Lower leg skin (tissue), 4 donors: ENCODE measurements around the gene IPCEF1. TPM values are rescaled to one million over a fixed set of nuclear protein-coding genes. Genes with fewer than 3 reads are reported as not detected.

ENCODE experiments used
- DNase-seq, 2 donors: peaks; one replicate each; pipeline ENCODE4 v3.0.0-alpha.2; 2019; ENCODE audit warnings: low spot score in 2 of 2
- H3K4me3 ChIP-seq: fragments of 200-600 bp; sonication (generic); 2 replicates; pipeline ENCODE4 v1.5.1; 2017; ENCODE audit warnings: mild to moderate bottlenecking, low read depth; ENCODE audit not compliant: poor library complexity, severe bottlenecking
- POLR2A ChIP-seq, 2 donors: fragments of 450-650 bp; IDR thresholded peaks; one replicate each; pipeline ENCODE4 v1.6.1; 2016 to 2017; ENCODE audit warnings: antibody characterized with exemption in 2 of 2, mild to moderate bottlenecking in 1 of 2, moderate library complexity in 1 of 2
- WGBS, 2 donors: methylation state at CpG; one replicate each; pipeline ENCODE4 v1.1.5; 2018; 5-methylcytosine and 5-hydroxymethylcytosine counted together
- intact Hi-C: fragments of 100-400 bp; cut with DNase I; formaldehyde crosslinking; loops from one replicate; pipeline ENCODE4 v1.15.0; 2023; ENCODE audit warnings: low total_unique reads
- total RNA-seq, 4 donors: library from RNA; depleted of rRNA; stranded (reverse); fragments of >200 nt; gene quantifications; one replicate each; pipeline ENCODE4 v1.1.0, GENCODE V29; 2016
- TF ChIP-seq, protein P1 (sequence below), 3 donors: fragments of 450-650 bp; IDR thresholded peaks; one replicate each; pipeline ENCODE4 v1.5.1; 2016; ENCODE audit warnings: antibody characterized with exemption in 3 of 3, mild to moderate bottlenecking in 3 of 3, moderate library complexity in 2 of 3

The IPCEF1 gene
- total RNA-seq, 4 donors from 2014 or later, result 0.67 to 1.7 (median 0.97) TPM

DNA sequence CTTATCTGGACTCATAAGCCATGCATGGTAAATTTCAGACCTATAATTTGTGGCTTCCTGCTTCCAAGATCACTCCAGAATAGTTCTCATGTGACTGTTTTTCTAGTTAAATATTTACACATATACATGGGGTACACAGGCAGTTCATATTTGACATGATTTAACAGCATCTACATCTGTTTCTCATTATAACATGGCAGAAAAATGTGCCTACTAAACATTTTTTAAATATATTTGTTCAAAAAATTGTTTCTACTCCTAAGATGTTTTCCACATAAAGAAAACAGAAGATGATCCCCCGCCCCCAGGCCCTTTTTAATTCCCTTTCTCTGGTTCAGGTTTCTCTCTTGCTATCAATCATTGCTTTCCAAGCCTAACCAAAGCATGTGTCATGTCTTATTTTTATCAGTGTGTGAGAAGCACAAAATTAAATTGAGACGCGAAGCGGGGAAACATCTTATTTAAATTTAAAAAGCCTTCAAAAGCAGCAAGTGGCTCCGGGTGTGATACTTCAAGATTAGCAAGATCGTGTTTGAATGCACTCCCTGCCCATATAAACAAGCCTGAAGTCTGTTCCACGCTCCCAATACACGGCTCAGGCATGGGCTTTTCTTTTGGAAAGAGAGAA, 37.3 kb downstream of the IPCEF1 start:
- intact Hi-C loops, result no loop called here
- WGBS, 2 donors, result 22 to 34% methylated on average over 8 of the region's 8 CpGs
- TF ChIP-seq POLR2A (IDR thresholded peaks at IDR 0.05), result no peak
- TF ChIP-seq, protein P1, sequence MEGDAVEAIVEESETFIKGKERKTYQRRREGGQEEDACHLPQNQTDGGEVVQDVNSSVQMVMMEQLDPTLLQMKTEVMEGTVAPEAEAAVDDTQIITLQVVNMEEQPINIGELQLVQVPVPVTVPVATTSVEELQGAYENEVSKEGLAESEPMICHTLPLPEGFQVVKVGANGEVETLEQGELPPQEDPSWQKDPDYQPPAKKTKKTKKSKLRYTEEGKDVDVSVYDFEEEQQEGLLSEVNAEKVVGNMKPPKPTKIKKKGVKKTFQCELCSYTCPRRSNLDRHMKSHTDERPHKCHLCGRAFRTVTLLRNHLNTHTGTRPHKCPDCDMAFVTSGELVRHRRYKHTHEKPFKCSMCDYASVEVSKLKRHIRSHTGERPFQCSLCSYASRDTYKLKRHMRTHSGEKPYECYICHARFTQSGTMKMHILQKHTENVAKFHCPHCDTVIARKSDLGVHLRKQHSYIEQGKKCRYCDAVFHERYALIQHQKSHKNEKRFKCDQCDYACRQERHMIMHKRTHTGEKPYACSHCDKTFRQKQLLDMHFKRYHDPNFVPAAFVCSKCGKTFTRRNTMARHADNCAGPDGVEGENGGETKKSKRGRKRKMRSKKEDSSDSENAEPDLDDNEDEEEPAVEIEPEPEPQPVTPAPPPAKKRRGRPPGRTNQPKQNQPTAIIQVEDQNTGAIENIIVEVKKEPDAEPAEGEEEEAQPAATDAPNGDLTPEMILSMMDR (IDR thresholded peaks at IDR 0.05), result no peak
- no peak overlapping the region for H3K4me3 ChIP-seq
- DNase-seq, result no peak

DNA sequence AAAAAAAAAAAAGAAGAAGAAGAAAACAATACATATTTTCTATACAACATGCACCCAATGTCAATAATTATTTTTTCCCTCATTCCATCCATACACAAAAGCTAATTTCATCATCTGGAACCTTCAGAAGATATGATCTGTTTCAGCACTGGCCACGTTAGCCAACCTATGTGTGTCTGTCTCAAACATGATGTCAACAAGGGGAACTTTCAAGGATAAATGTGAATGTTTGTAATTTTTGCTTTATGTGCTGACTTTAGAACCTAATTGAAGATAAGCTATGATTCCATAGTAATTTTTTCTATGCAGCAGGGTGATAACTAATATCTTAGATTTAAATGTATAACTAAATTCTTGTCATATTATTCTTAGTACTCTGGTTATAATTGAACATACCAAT, 37.9 kb downstream of the IPCEF1 start:
- TF ChIP-seq POLR2A (IDR thresholded peaks at IDR 0.05), result no peak
- TF ChIP-seq, protein P1 (IDR thresholded peaks at IDR 0.05), result no peak
- DNase-seq, result no peak
- intact Hi-C loops, result no loop called here
- WGBS, 2 donors, result 67 to 80% methylated on average over 1 of the region's 1 CpG
- no peak overlapping the region for H3K4me3 ChIP-seq

- TF ChIP-seq POLR2A (IDR thresholded peaks at IDR 0.05), result no peak
- TF ChIP-seq, protein P1 (IDR thresholded peaks at IDR 0.05), result no peak
- WGBS, 2 donors, result 95 to 100% methylated on average over 1 of the region's 1 CpG
- intact Hi-C loops, result no loop called here
- H3K4me3 ChIP-seq, result no peak overlapping the region
- no peak for DNase-seq
Measured at GRCh38 chr6:154316131-154316530, 40.5 kb downstream of the IPCEF1 start.

DNA sequence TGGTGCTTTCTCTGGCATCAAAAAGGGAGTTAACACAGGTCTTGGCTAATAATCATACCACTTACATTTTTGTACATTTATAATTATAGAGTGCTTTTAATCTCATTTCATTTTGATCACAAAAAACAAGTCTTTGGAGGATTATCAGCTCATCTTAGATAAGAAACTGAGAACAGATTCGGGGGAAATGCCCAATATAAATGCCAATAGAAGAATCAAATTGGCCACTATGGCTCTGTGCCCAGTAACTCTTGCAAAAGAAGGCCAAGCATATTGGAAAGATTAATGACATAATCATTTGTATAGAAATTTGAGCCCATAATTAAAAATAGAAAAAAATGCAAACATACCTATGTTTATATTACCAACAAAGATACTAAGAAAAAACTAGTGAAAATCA, 42.5 kb downstream of the IPCEF1 start:
- DNase-seq, result no peak
- TF ChIP-seq, protein P1 (IDR thresholded peaks at IDR 0.05), result no peak
- TF ChIP-seq POLR2A (IDR thresholded peaks at IDR 0.05), result no peak
- no peak overlapping the region for H3K4me3 ChIP-seq
- intact Hi-C loops, result no loop called here
- 17 to 26% methylated on average over 1 of the region's 1 CpG for WGBS, 2 donors

GRCh38 chr6:154308986-154309385, 47.6 kb downstream of the IPCEF1 start:
- no peak overlapping the region for H3K4me3 ChIP-seq
- DNase-seq, result no peak
- intact Hi-C loops, result no loop called here
- no peak for TF ChIP-seq POLR2A (IDR thresholded peaks at IDR 0.05)
- TF ChIP-seq, protein P1 (IDR thresholded peaks at IDR 0.05), result no peak
- 91 to 93% methylated on average over 2 of the region's 2 CpGs for WGBS, 2 donors
